Cortex of kidney (tissue), 1 donor: ENCODE measurements around the gene ARF6.
"Not testable (repeated sequence)": the region's sequence is repeated elsewhere in the genome, so short reads cannot be mapped to it uniquely, and the experiment has no call there.

Source experiments
- DNase-seq: peaks from one replicate; lab custom pipeline; 2025; lab: John Stamatoyannopoulos, UW

ARF6 gene

DNA sequence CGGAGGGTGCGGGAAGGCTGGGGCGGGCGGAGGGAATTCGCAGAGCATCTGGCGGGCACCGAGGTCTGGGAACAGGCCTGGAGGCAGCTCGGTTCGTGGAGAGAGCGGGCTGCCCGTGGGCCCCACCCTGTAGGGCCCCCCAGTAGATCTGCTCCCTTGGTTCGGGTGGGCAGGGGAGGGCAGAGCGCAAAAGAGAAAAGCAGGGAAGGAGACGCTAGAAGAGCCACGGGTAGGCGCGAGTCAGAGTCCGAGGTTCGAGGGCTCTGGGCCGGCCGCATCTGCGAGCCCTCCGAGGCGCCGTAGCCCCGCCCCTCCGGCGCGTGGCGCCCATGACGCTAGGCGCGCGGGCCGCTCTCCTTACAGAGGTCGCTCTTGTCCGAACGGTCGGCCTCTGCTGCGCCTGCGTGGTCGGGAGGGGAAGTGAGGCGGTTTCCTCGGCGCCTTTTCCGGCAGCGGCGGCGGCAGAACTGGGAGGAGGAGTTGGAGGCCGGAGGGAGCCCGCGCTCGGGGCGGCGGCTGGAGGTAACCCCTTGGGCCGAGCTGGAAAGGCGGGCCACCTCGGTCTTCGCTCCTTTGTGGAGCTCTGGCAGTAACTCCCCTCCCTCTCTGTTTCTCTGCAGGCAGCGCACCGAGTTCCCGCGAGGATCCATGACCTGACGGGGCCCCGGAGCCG lies at the start of gene ARF6:
Gene ARF6, plus strand, starts transcription at position 447 of the 673 bp plus-strand sequence. CDS start 655 bp downstream, outside the sequence.
- DNase-seq = peak; percentile 98

DNA sequence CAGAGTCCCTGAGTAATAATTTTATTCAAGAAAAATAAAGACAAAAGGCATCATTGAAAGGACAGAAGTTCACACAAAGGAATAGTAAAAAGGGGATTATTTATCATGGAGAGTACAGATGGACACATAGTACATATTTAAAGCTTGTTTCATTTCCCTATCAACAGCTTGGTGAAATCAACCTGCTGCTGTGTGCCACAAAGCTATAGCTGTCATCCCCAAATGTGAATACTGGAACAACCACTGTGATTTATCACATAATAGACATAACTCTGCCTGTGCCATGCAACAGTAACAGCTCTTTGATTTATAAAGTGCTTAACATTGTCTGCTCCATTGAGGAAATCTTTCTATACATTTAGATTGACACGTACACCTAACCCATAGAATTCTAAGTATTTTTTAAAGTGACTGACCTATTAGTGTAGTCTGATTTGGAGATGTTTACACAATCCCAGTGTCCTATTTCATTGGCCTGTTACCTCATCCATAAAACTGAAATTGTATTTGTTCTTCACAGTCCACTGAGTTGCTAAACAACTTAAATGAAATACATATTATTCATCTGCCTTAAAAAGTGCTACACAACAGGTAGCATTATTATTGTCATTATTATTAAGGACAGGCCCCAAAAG lies 43.6 kb upstream of the ARF6 start:
- no peak for DNase-seq

DNA sequence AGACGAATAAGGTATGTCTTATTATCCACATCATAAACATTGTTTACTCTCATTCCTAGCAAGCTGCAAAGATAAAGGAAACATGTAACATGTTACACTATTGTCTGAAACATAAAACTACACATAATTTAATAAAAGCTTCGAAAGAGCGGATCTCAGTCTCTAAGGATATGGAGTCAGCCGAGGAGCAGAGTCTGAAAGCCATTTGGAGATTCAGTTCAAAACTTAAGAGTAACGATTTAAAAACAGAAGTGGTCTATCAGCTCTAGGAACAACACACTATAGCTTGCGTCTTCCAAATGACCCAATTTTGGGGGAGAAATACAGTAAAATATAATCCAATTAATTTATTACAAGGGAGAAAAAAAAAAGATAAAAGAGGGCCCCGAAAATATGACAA lies 41.1 kb upstream of the ARF6 start:
- DNase-seq = no peak

DNA sequence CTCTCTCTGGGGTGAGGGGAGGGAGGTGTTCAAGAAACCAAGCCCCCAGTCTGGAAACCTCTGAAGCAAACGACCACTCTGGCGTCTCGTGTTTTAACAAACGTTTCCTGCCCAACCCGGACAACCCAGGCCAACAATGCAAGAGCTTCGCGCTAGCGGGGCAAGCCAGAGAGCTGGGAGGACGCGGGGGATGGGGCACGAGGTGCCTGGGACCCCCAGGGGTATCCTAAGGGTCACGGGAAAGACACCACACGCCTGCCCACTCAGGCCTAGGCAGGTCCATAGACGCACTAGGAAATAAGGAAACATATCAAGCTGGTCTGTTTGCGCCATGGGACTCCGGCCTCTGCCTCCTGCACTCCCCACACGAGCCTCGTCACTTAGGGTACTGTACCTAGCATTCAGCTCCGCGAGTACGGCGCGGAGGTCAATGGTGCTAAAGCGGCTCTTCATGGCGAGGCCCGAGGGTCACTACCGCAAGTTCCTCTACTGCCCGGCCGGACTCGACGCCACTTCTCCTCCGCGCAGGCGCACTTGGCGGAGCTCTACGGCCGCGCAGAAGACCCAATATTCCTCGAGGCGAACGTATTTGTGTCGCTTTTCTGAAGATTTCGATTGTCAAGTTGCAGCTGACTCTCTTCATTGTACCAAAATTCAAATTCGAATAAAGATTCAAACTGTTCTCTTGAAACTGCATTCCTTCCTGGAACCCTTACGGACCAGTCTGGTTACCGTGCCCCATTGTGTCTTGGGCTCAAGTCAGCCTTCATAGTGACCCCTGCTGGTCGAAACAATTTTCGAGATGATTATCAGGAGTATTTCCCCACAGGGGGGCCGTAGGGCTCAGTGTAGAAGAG lies 40.4 kb upstream of the ARF6 start, which contains the start of gene NEMF:
Gene NEMF, minus strand, starts transcription at position 488 of the 857 bp plus-strand sequence. Its CDS starts 35 bp downstream, at position 453.
- DNase-seq = peak; percentile 15

DNA sequence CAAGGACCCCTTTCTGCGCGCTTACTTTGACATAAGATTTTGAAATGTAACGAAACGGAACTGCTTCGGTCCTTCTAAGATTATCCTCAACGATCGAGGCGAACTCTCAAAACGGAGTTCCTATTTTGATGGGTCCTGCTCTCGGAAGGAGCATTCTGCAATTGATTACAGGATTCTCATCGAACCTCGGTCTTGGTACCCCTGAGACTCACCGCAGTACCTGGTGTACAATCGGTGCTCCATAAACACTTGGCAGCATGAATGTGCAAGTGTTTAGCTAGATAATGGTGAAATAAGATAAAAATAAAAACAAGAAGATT lies 39.8 kb upstream of the ARF6 start:
- DNase-seq = no peak

DNA sequence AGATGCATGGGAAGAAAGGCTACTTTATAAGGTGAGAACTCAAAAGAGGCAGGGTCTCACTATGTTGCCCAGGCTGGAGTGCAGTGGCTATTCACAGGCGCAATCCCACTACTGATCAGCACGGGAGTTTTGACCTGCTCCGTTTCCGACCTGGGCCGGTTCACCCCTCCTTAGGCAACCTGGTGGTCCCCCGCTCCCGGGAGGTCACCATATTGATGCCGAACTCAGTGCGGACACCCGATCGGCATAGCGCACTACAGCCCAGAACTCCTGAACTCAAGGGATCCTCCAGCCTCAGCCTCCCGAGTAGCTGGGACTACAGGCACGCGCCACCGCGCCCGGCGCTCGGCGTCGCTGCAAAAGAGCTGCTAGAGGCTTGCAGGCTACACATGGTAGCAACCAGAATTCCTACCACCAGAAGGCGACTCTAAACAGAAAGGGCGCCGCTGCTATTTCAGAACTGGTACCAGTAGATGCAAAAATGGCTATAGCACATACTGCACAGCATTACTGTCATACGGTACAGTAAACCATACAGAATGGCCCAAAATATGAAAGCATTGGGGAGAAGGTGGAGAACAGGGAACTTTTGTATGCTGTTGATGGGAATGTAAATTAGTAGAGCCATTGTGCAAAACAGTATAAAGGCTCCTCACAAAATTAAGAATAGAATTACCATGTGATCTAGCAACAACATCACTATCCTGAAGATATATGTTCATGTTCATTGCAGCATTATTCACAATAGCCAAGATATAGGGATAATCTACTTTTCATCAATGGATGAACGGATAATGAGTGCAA lies 39.1 kb upstream of the ARF6 start:
- no peak for DNase-seq

DNA sequence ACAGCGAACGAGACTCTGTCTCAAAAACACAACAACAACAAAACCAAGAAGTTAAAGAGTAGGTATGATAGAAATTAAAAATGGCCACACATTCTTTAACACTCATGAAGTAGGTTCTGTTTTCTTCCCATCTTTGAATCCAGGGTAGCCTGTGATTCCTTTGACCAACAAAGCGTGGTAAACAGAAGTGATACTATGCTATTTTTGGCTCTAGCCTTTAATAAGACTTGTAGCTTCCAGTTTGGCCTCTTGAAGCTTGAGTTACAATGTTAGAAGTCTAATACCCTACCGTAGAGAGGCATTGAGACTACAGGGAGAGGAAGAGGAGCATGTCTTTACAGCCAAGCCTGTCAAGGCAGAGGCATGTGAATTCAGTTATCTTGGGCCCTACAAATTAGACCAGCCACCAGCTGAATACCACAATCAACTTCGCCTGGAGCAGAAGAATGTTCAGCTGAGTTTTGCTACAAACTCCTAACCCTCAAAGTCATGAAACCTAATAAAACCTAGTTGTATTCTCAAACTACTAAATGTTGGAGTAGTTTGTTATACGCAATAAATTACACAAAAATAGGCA lies 35.4 kb upstream of the ARF6 start:
- no peak for DNase-seq

DNA sequence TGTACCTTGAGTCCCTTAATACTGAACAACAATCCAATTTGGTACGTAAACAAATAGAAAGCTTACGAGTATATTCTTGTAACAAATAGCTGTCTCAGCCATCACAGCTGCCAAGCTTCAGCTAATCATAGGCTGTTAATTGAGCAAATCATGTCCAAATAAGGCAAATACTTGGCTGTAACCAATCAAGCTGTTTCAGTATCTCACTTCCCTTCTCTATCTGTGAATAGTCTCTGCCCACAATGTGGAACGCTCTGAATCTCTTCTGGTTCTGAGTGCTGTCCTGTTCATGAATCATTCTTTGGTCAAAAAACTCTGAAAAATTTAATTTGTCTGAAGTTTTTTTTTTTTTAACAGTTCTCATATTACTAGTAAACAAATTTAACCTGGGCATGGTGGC lies 34.5 kb upstream of the ARF6 start:
- DNase-seq = no peak

DNA sequence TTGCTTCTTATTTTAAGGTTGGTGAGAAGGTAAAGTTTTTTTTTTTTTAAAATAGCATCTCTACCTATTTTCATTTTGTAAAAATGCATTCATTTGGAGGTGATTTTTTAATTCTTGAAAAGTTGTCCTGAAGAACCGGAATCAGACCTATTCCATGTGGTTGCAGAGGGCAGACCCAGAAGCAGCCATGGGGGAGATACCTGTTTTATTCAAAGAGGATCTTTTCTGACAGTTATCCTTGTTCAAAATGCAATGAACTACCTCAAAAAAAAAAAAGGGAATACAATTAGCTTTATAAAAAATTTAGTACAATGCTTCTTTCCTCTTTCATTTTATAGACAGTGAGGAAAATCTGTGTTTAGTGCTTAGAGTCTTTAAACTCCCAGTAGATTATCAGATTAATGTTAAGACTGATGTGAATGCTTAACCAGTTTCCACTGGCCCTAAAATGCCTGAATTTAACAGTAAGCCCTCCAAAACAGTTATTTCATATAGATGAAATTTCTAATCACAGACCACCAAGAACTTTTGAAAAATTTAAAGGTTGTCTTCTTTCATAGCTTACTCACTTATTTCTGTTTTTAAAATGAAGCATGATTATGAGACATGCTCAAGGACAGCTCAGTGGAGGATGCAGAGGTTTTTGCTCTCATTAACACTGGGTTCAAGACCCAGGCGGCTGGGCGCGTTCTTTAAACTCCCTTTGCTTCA lies 31.7 kb upstream of the ARF6 start:
- no peak for DNase-seq

DNA sequence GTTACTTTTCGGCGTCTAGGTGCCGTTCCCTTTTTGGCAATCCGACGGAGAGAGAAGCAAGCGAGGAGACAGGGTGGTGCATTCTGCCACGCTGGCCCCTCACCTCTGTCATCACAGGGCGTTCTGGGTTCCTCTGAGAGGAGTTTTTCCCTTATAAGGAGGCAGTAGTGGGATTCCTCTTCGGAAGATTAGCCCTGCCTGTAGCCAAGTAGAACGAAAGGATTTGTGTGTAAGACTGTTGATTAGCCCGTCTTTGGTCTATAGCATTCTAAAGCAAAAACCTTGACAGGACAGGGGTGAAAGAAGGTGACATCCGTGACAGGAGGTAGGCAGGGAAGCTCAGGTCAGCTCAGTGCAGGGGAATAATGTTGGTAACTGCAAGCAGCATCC lies 31.2 kb upstream of the ARF6 start:
- no peak for DNase-seq

DNA sequence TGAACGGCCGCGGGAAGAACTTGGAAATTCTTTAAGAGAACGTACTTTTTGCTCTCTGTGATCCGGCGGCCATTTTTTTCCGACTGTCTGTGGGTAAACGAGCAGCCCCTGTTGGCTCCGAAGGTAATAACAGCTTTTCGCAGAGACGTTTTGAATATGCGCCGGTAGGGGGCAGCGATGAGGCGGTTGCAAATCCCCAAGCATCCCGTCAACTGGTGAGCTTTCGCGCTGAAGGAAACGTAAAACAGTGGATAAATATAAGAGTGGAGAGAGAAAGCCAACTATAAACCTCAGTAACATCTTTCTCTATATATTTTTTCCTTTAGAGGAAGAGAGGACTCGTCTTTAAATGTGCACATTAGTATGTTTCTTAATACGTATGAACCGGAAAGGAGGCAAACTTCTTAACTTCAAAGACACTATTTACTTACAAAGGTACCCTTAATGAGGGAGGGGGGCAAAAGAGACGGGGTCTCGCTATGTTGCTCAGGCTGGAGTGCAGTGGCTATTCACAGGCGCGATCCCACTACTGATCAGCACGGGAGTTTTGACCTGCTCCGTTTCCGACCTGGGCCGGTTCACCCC lies 30.7 kb upstream of the ARF6 start:
- no peak for DNase-seq

DNA sequence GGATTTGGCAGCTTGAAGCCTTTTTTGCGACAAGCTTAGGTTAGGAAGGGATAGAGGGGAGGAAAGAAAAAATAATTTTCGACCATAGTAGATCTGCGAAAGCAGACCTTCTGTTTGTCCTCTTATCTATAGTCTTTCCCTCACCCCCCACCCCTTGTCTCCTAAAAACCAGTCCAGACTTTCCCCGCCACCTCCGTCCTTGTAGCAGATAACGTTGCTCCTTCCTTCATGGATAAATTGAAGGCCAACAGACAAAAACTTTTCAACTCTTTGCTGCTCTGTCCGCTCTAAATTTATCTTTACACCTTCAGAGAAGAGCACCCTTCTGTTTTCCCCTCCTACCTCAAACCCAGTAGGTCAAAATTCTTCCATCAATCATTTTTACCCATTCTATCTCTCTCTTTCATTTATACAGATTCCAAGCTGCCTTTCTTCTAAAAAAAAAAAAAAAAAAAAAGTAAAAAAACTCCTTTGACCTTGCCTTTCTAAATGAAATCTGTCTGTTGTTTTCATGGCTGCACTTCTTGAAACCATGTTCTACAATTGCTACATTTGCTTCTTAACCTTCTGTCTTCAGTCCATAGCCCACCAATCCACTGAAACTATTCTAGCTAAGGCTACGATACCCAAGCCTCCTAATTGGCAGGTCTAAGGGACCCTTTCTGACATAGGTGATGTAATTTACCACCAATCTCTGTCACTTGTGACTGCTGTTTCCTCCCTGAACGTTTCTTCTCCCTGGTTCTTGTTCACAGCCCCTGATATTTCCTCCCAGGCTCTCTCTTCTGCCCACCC lies 29.2 kb upstream of the ARF6 start:
- DNase-seq = no peak

DNA sequence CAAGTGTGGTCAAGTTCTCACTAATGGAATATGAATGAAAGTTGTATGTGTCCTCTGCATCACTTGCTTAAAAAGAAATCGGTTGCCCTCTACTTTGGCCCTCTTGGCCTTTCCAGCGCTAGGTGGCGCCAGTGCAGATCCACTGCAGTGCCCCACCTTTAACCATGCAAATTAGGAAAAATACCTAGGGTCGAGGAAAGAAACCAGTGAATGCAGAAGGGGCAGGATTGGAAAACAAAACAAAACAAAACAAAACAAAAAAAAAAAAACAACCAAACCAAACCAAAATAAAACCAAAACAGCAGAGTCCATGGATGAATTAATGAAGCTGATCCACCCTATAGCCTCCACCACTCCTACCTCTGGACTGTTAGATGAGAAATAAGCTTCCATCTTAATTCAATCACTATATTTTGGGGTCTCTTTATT lies 27.4 kb upstream of the ARF6 start:
- no peak for DNase-seq

DNA sequence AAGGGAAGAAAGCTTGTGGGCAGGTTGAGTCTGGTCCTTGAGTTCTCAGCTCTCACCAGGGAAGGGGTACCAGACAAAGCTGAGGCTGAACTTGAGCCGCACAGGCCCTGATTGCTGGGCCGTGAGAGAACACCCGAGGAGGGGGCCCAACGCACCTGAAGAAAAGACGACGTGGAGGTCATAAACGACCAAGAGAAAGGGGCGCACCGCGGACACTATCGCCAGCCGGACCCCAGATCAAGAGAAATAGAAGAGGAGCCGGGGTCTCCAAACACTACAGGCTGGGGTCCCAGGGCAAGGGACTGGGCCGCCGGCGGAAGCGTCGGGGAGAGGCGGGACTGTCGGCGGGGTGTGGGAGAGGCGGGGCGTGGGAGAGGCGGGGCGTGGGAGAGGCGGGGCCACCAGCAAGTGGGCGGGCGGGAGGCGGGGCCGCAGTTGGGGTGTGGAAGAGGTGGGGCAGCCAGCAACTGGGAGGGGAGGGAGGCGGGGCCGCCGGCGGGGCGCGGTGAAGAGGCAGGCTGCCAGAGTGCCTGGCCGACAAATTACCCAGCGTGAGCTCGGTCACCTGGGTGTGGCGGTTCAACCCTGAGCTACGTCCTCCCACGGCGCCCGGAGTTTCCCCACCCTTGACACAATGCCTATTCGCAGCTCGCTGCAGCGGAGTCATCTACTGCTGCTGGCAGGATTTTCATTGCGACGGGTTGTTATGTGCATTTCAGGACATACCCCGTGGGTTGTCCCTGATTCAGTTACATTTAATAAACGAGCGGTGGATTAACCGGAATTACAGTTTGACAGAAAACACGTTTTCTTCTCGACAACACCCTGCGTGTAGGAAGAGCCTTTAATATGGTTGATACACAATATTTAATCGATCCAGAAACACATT lies 24.8 kb upstream of the ARF6 start:
- DNase-seq = peak; percentile 36

DNA sequence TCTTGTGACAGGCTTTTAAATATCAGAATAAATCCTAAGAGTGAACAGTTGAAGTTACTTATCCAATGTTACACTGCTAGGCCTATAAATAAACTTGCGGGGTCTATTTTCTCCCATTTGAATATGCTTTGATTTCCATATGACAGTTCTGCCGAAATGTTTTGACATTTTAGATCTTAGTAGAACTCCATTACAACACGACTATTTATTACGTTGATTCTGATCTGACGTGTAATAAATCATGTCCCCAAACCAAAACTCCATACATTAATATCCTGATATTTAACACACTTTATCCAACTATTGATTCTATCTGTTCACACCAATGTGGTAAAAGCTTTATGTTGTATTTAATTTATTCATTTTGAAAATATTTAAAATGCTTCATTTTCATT lies 24.2 kb upstream of the ARF6 start:
- no peak for DNase-seq

DNA sequence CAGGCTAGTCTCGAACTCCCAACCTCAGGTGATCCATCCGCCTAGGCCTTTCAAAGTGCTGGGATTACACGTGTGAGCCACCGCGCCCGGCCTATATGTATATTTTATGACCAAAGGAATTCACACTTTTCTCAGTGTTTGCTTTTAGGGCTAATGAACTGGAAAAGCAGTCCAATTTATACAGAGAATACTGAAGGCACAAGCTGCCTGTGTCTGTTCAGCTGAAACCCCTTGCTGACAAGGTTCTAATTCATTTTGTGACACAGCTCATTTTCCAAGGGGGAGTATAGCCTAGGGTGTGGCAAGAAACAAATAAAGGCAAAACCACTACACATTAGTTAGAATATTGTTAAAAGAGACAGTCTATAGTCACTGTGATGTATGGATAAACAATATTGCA lies 22.0 kb upstream of the ARF6 start:
- no peak for DNase-seq

DNA sequence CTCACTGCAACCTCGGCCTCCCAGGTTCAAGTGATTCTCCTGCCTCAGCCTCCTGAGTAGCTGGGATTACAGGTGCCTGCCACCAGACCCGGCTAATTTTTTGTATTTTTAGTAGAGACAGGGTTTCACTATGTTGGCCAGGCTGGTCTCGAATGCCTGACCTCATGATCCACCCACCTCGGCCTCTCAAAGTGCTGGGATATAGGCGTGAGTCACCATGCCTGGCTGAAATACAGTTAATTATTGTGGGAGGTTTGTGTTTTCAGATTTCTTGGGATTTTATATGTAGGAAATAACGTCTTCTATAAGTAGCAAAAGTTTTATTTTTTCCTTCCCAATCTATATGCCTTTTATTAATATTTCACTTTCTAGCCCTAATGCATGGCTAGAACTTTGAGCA lies 19.3 kb upstream of the ARF6 start:
- not testable (repeated sequence) for DNase-seq

DNA sequence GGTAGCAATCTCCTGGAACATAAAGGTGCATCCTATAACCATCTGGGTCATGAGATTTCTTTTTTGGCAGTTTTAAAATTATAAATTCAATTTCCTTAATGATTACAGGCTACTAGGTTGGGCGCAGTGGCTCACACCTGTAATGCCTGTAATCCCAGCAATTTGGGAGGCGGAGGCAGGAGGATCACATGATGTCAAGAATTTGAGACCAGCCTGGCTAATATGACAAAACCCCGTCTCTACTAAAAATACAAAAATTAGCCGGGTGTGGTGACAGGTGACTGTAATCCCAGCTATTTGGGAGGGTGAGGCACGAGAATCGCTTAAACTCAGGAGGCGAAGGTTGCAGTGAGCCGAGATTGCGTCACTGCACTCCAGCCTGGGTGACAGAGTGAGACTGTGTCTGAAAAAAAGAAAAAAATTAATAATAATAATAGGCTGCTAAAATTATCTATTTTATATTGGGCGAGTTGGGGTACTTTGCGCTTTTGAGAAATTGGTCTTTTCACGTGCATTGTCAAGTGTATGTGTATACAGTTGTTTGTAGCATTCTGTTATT lies 17.2 kb upstream of the ARF6 start:
- no peak for DNase-seq
